NCI-H748 treated with DMSO at 0.1 percent for 48 hours (cell line): ENCODE results near the gene DDR2.

Experiments
- DNase-seq: peaks from one replicate; lab custom pipeline; 2025; lab: John Stamatoyannopoulos, UW

Gene DDR2

GRCh38 chr1:162672622-162673260 lies 40.5 kb downstream of the DDR2 start:
- no peak for DNase-seq

- no peak for DNase-seq
Observed at GRCh38 chr1:162674034-162674608, 41.9 kb downstream of the DDR2 start.

DNA sequence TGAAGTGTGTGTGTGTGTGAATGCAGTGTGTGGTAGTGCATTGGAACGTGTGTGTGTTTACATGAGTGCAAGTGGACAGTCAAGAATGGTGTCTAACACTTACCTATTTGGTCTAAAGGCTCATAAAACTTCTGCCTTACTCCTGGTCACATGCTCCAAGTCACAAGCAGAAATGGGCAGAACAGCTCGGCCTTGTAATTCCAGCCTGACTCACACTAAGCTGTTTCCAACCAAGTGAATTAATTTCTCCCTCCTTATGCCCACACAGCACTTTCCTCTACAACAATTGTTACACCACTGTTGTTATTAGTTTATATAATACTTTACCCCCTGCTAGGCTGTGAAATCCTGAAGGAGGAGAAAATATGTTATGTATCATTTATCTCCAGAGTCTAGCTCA lies 43.8 kb downstream of the DDR2 start:
- DNase-seq: no peak

DNA sequence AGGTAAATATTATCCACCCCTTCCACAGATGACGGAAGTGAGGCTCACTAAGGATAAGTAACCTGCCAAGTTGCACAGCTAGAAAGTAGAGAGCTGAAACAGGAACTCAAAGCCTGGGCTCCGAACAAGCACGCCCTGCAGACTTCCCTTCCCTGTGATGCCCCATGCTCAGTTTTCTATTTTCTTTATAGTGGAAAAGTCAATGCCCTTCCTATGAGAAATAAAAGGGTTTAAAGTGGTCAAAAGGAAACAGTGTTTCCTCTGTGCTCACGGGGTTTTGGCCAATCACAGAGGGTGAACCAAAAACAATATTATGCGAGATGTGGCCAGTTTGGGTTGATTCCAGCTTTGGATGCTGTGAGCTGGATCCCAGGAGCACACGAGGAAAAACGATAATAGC lies 44.5 kb downstream of the DDR2 start:
- no peak for DNase-seq

DNA sequence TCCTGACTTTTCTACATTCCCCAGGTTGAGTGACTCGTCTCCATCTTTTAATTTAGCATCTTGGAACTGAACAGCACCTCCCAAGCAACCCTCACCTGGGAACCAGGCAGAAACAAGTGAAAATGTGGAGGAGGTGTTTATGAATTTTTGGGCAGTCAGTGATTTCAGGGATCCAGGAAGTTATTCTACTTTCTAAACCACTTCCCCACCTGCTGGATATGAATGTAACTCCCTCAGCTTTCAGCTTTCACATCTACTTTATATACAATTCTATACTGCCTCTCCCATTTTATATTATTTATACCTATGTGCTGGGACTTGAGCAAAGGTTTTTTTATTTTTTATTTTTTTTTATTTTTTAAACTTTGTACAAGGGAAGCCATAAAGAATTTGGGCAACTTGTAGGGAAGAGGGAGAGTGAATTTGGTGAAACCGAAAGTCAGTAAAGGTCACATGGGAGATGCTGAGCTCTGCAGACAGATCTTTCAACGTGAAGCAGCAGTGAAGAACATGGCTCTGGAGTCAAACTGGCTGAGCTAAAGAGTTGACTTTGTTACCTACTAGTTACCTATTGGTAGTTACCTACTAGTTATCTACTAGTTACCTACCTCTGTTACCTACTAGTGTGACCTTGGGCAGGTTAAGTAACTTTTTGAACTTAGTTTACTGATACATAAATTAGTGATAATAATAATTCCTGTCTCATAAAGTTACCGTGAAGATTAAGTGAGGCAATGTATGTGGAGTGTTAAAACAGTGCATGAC lies 45.5 kb downstream of the DDR2 start:
- no peak for DNase-seq

DNA sequence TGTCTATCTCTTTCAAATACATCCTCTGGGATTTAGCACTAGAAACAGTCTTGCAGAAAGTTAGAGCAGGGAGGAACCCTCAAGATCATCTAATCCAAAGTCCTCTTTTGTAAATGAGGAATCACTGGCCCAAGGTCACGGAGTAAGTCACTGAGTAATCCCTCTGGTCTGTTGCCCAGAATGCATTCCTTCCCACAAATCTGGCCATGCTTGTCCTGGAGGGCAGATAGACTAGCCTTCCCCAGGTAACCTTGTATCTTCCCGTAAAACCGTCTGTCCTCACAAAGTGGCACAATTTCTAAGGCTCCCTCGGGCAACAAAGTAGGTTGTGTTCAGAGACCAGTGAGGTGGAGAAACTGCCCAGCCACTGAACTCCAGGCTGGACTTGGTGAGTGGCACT lies 46.2 kb downstream of the DDR2 start:
- no peak for DNase-seq

DNA sequence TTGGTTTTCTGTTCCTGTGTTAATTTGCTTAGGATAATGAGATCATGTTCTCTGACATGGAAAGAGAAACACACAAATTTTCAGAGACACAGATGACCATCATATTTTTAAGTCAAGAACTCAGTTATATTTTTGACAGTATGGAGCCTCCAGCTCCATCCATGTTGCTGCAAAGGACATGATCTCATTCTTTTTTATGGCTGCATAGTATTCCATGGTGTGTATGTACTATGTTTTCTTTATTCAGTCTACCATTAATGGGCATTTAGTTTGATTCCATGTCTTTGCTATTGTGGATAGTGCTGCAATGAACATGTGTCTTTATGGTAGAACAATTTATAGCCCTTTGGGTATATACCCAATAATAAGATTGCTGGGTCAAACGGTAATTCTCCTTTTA lies 47.0 kb downstream of the DDR2 start:
- DNase-seq: no peak

DNA sequence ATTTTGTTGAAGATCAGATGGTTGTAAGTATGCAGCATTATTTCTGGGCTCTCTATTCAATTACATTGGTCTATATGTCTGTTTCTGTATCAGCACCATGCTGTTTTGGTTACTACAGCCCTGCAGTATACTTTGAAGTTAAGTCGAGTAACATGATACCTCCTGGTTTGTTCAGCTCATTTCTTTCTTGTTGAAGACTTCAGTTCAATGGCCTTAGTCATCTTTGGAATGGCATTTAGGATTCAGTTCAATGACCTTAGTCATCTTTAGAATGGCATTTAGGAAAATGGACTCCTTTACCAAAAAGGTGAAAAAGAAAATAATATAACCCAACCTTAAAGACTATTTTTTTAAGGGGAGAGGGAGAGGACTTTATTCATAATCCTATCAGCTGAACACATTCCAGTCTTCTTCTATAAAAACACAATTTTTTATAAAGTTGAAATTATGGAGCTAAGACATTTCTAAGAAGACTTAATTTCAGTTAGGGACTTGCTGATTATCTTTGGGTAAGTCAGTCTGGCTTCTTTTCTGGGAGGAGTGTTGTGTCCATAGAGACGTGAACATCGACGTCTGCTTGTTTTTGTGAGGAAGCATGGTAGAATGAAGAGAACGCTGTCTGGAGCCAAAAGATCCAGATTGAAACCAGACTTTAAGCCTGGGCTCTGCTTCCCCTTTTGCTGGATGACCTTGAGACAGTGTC lies 48.3 kb downstream of the DDR2 start:
- no peak for DNase-seq

GRCh38 chr1:162681122-162681436 lies 48.8 kb downstream of the DDR2 start:
- DNase-seq: no peak

GRCh38 chr1:162682013-162682419 lies 49.8 kb downstream of the DDR2 start:
- no peak for DNase-seq

DNA sequence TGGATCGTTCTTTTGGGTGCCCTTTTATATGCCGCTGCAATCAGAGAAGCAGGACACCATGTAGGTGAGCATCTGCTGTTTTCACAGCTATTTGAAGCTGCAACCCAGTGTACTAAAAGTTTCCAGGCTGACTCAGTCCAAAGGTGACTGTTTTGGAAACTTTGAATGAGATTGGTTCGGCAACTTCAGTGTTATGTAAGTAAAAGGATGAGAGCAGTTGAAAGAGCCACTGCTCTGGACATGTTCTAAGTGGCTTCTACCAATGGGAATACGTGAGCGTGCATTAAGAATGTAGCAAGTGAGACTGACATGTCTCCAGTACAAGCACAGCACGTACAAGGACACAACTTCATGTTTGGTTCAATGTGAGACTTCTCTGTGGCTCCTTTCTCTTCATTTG lies 55.6 kb downstream of the DDR2 start:
- no peak for DNase-seq

DNA sequence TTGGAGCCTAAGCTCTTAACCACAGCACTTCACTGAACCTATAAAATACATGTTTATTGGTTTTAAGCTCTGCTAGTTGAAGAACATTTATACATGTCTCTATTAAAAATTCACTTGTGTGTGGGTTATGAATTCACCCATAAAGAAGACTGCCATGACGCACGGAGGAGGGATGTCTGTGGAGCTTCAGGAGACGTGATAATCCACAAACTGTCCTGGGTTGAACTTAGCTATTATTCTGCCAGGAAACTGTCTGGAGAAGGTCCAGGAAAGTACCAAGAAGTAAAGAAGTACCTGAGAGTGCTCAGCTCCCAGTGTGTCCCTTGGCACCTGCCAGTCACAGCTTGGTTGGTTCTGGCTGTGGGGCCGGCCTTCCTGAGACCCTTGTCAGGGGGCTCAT lies 56.3 kb downstream of the DDR2 start:
- no peak for DNase-seq

DNA sequence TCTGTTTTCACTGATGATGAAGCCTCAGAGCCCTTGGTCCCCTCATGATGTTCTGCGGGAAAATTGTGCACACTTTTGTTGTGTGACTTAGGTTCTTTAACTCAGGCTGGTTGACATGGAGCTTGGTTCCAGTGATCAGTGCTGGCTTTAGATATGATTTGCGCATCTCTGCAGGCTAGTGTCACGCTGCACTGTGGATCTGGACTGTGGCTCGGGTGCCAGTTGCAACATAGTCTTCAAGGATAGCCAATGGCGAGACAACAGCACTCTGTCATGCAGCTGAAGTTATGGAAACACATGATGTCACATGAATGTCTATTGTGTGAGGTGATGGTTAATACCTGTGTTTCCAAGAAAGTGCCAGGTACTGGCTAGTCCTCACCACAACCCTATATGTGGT lies 56.7 kb downstream of the DDR2 start:
- DNase-seq: no peak

DNA sequence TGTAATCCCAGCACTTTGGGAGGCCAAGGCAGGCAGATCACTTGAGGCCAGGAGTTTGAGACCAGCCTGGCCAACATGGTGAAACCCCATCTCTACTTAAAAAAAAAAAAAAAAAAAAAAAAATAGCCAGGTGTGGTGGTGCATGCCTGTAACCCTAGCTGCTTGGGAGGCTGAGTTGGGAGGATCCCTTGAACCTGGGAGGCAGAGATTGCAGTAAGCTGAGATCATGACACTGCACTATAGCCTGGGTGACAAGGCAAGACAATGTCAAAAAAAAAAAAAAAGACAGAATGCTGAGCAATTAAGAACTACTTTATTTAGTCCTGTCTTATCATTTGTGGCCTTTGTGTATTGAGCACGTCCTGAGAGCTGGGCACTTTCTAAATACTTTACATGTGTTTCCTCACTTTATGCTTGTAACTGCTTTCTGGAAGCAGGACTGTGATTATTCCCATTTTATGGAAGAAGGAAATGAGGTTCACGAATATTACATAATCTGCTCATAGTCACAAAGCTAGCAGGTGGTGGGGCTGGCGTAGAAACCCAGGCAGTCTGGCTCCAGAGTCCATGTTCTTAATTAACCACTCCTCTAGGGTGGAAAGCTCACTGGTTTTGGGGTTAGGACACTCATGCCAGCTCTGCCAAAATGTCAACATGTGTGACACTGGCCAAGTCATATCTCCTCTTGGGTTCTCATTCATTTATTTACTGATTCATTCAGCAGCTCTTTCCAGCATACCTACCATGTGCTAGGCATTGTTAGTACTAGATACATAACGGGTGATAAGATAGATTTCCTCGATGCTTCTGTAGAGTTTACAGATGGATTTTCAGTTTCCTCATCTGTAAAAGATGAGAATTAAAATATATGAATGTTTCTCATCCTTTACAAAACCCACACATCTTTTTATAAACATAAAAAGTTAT lies 57.7 kb downstream of the DDR2 start:
- DNase-seq: no peak

DNA sequence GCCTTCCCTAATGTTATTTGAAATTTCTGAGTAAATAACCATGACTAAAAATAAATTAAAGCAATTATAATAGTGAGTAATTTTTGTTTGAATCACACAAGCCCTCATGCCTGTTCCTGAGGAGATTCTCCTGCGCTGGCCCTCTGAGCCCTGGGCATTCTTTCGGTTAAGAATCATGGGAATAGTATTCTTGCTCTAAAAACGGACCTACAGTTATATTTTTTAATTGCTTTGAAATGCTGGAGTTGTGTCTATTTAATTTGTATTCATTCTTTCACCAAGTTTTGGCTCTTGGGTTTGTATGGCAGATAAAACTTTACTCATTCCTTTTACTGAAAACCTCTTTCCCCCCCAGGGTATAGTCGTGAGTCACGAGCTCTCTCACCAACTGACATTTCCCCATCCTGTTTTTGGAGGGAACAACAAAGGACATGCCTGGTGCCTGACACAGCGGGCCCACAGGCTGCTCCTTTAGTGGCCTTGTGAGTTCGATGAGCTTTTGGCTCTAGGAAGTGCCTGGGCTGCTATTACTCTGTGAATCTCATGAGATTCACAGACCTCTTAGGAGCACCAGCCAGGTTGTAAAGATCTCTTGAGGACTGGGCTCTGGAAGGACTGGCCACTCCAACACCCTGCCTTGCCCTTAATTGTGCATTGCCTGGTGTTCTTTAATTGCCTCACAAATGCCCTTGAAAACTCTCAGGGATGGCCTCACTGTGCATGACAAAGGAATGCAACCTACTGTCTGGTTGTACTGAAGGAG lies 58.6 kb downstream of the DDR2 start:
- no peak for DNase-seq

DNA sequence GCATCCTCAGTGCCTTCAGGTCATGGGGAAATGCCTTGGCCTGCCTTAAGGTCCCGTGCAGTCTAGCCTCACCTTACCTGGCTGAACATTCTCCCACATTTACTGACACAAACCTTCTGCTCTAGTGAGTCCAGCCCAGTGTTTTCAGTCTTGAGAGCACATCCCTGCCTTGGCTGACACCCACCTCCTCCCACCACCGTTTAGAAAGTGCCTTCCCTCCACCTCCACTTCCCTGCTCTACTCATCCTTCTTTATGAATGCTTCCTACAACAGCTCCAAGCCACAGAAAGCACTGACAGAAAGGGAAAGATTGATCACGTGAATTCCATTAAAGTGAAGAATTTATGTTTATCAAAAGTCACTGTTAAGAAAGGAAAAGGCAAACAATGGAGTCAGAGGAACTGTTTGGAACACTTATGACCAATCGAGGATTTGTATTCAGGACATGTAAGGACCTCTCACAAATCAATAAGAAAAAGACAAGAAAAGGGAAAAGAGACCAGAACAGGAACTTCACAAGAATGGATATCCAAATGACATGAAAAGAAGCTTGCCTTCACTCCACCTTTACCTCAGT lies 59.8 kb downstream of the DDR2 start:
- DNase-seq: no peak

DNA sequence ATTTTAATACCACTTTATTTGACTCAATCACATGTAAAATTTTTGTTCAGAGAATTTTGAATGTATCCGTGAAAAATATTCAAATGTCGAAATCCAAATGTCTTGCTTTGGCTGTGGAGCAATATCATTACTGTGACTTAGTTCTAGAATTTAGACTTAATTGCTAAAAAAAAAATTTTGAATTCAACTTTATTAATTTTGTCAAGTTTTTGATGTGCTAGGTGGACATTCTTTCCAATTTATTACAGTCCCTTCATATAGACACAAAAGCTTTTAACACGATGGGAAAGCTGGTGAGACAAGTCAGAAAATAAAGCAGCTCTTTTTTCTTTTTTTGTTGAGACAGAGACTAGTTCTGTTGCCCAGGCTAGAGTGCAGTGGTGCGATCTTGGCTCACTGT lies 62.6 kb downstream of the DDR2 start:
- DNase-seq: no peak

GRCh38 chr1:162695687-162696086 lies 63.4 kb downstream of the DDR2 start:
- no peak for DNase-seq

GRCh38 chr1:162696286-162696862 lies 64.1 kb downstream of the DDR2 start:
- peak; percentile 90 for DNase-seq

DNA sequence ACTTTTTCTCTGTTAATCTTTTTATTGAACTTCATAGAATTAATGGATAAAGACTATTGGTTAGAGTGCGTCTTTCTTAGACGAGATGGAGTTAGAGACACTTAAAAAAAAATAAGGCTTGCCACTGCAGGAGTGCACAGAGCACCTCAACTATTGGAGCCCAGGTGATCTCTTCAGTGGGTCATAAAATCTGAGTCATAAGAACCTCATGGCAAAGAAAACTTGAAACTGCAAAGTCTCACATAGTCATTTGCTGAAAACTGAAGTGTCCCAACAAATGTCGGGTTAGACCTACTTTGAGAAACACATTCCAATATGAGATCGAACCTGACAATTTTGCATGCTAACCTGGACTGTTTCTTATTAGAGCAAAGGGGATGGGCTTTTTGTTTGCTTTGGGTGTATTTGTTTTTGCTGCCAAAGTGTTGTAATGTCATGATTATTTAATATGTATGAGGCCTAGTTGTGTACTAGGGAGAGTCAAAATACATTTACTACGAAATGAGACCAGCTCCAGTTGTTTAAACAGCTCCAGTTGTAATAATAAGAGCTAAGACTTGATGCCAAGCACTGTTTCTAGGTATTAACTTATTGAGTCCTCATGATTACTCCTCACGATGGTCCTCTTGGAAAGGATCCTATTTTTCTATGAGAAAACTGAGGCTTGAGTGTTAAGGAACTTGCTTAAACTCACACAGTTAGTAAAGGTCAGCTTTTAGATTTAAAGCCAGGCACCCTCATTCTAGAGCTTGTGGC lies 65.1 kb downstream of the DDR2 start:
- DNase-seq: peak; percentile 8
